ENCODE results near the gene SLAMF7. TPM values are rescaled to one million over a fixed set of nuclear protein-coding genes. Genes with fewer than 3 reads are reported as not detected.

Gene SLAMF7
- polyA plus RNA-seq, 4 donors: 1.8 to 12.2 (median 3.7) TPM

GRCh38 chr1:160767395-160768294 lies 28.6 kb downstream of the SLAMF7 start:
- Histone ChIP-seq H3K27me3 (ENCODE audit: control insufficient read depth in 3 of 3, insufficient read depth in 3 of 3, low read length in 3 of 3) (no peaks in the 10 kb centered on the region), H3K9me3 (ENCODE audit: control insufficient read depth in 2 of 2, insufficient read depth in 1 of 2, low read depth in 1 of 2, low read length in 1 of 2) (no peaks in the 10 kb centered on the region), H3K4me1 (ENCODE audit: control insufficient read depth in 3 of 3, insufficient read depth in 2 of 3, low read depth in 1 of 3, low read length in 2 of 3) (no peaks in the 10 kb centered on the region), H3K4me3 (ENCODE audit: low read depth in 1 of 3, low read length in 3 of 3) (no peak overlapping the region), H3K36me3 (ENCODE audit: control insufficient read depth in 3 of 3, insufficient read depth in 2 of 3, low read depth in 1 of 3, low read length in 3 of 3) (no peaks in the 10 kb centered on the region), H3K27ac (ENCODE audit: low read depth in 1 of 3, low read length in 2 of 3) (peak overlapping the region in 1 of 3 donors; percentile 72)
- DNase-seq: no peak
- WGBS, 3 donors: 59 to 71% (median 70%) methylated on average over 8 of the region's 8 CpGs
- no peak for FAIRE-seq

GRCh38 chr1:160768295-160768657 lies 29.2 kb downstream of the SLAMF7 start:
- Histone ChIP-seq H3K27ac (ENCODE audit: low read depth in 1 of 3, low read length in 2 of 3) (peak overlapping the region in 1 of 3 donors; percentile 72), H3K9me3 (ENCODE audit: control insufficient read depth in 2 of 2, insufficient read depth in 1 of 2, low read depth in 1 of 2, low read length in 1 of 2) (no peaks in the 10 kb centered on the region), H3K36me3 (ENCODE audit: control insufficient read depth in 3 of 3, insufficient read depth in 2 of 3, low read depth in 1 of 3, low read length in 3 of 3) (no peaks in the 10 kb centered on the region), H3K4me1 (ENCODE audit: control insufficient read depth in 3 of 3, insufficient read depth in 2 of 3, low read depth in 1 of 3, low read length in 2 of 3) (no peaks in the 10 kb centered on the region), H3K27me3 (ENCODE audit: control insufficient read depth in 3 of 3, insufficient read depth in 3 of 3, low read length in 3 of 3) (no peaks in the 10 kb centered on the region), H3K4me3 (ENCODE audit: low read depth in 1 of 3, low read length in 3 of 3) (no peak overlapping the region)
- peak; percentile 54 to 79 for DNase-seq
- no peak for FAIRE-seq

GRCh38 chr1:160772331-160772730 lies 33.3 kb downstream of the SLAMF7 start:
- no peaks in the 10 kb centered on the region for H3K27me3 ChIP-seq (ENCODE audit: control insufficient read depth in 3 of 3, insufficient read depth in 3 of 3, low read length in 3 of 3)
- WGBS, 3 donors: 85 to 95% (median 85%) methylated on average over 1 of the region's 1 CpG
- no peaks in the 10 kb centered on the region for H3K4me1 ChIP-seq (ENCODE audit: control insufficient read depth in 3 of 3, insufficient read depth in 2 of 3, low read depth in 1 of 3, low read length in 2 of 3)
- FAIRE-seq: no peak
- no peak overlapping the region for H3K27ac ChIP-seq (ENCODE audit: low read depth in 1 of 3, low read length in 2 of 3)
- DNase-seq: no peak
- H3K36me3 ChIP-seq (ENCODE audit: control insufficient read depth in 3 of 3, insufficient read depth in 2 of 3, low read depth in 1 of 3, low read length in 3 of 3): no peaks in the 10 kb centered on the region
- no peak overlapping the region for H3K4me3 ChIP-seq (ENCODE audit: low read depth in 1 of 3, low read length in 3 of 3)
- no peaks in the 10 kb centered on the region for H3K9me3 ChIP-seq (ENCODE audit: control insufficient read depth in 2 of 2, insufficient read depth in 1 of 2, low read depth in 1 of 2, low read length in 1 of 2)

GRCh38 chr1:160773093-160773492 lies 34.0 kb downstream of the SLAMF7 start:
- DNase-seq (no peak), FAIRE-seq (no peak)
- no peaks in the 10 kb centered on the region for H3K27me3 ChIP-seq (ENCODE audit: control insufficient read depth in 3 of 3, insufficient read depth in 3 of 3, low read length in 3 of 3)
- H3K36me3 ChIP-seq (ENCODE audit: control insufficient read depth in 3 of 3, insufficient read depth in 2 of 3, low read depth in 1 of 3, low read length in 3 of 3): no peaks in the 10 kb centered on the region
- no peak overlapping the region for H3K4me3 ChIP-seq (ENCODE audit: low read depth in 1 of 3, low read length in 3 of 3)
- no peak overlapping the region for H3K27ac ChIP-seq (ENCODE audit: low read depth in 1 of 3, low read length in 2 of 3)
- no peaks in the 10 kb centered on the region for H3K9me3 ChIP-seq (ENCODE audit: control insufficient read depth in 2 of 2, insufficient read depth in 1 of 2, low read depth in 1 of 2, low read length in 1 of 2)
- no peaks in the 10 kb centered on the region for H3K4me1 ChIP-seq (ENCODE audit: control insufficient read depth in 3 of 3, insufficient read depth in 2 of 3, low read depth in 1 of 3, low read length in 2 of 3)
- 74 to 79% (median 75%) methylated on average over 3 of the region's 3 CpGs for whole genome bisulfite sequencing, 3 donors

- no peak overlapping the region for H3K27ac ChIP-seq (ENCODE audit: low read depth in 1 of 3, low read length in 2 of 3)
- H3K36me3 ChIP-seq (ENCODE audit: control insufficient read depth in 3 of 3, insufficient read depth in 2 of 3, low read depth in 1 of 3, low read length in 3 of 3): no peaks in the 10 kb centered on the region
- no peaks in the 10 kb centered on the region for H3K27me3 ChIP-seq (ENCODE audit: control insufficient read depth in 3 of 3, insufficient read depth in 3 of 3, low read length in 3 of 3)
- no peaks in the 10 kb centered on the region for H3K9me3 ChIP-seq (ENCODE audit: control insufficient read depth in 2 of 2, insufficient read depth in 1 of 2, low read depth in 1 of 2, low read length in 1 of 2)
- no peak overlapping the region for H3K4me3 ChIP-seq (ENCODE audit: low read depth in 1 of 3, low read length in 3 of 3)
- H3K4me1 ChIP-seq (ENCODE audit: control insufficient read depth in 3 of 3, insufficient read depth in 2 of 3, low read depth in 1 of 3, low read length in 2 of 3): no peaks in the 10 kb centered on the region
- FAIRE-seq (no peak), DNase-seq (no peak)
- 64 to 88% (median 88%) methylated on average over 2 of the region's 2 CpGs for WGBS, 3 donors
Measured at GRCh38 chr1:160774886-160775719, 36.1 kb downstream of the SLAMF7 start.

- H3K4me1 ChIP-seq (ENCODE audit: control insufficient read depth in 3 of 3, insufficient read depth in 2 of 3, low read depth in 1 of 3, low read length in 2 of 3): peaks cover 0 to 9% (median 3%) of the 10 kb centered on the region in 3 donors
- no peaks in the 10 kb centered on the region for H3K9me3 ChIP-seq (ENCODE audit: control insufficient read depth in 2 of 2, insufficient read depth in 1 of 2, low read depth in 1 of 2, low read length in 1 of 2)
- no peak overlapping the region for H3K27ac ChIP-seq (ENCODE audit: low read depth in 1 of 3, low read length in 2 of 3)
- 92 to 95% (median 92%) methylated on average over 1 of the region's 1 CpG for WGBS, 3 donors
- FAIRE-seq: no peak
- no peak overlapping the region for H3K4me3 ChIP-seq (ENCODE audit: low read depth in 1 of 3, low read length in 3 of 3)
- H3K27me3 ChIP-seq (ENCODE audit: control insufficient read depth in 3 of 3, insufficient read depth in 3 of 3, low read length in 3 of 3): no peaks in the 10 kb centered on the region
- H3K36me3 ChIP-seq (ENCODE audit: control insufficient read depth in 3 of 3, insufficient read depth in 2 of 3, low read depth in 1 of 3, low read length in 3 of 3): no peaks in the 10 kb centered on the region
- no peak for DNase-seq
Measured at GRCh38 chr1:160776178-160776577, 37.1 kb downstream of the SLAMF7 start.

GRCh38 chr1:160777486-160778089 lies 38.5 kb downstream of the SLAMF7 start:
- Histone ChIP-seq H3K4me1 (ENCODE audit: control insufficient read depth in 3 of 3, insufficient read depth in 2 of 3, low read depth in 1 of 3, low read length in 2 of 3) (peaks cover 0 to 19% (median 3%) of the 10 kb centered on the region in 3 donors), H3K36me3 (ENCODE audit: control insufficient read depth in 3 of 3, insufficient read depth in 2 of 3, low read depth in 1 of 3, low read length in 3 of 3) (no peaks in the 10 kb centered on the region), H3K9me3 (ENCODE audit: control insufficient read depth in 2 of 2, insufficient read depth in 1 of 2, low read depth in 1 of 2, low read length in 1 of 2) (no peaks in the 10 kb centered on the region), H3K27ac (ENCODE audit: low read depth in 1 of 3, low read length in 2 of 3) (no peak overlapping the region), H3K4me3 (ENCODE audit: low read depth in 1 of 3, low read length in 3 of 3) (no peak overlapping the region), H3K27me3 (ENCODE audit: control insufficient read depth in 3 of 3, insufficient read depth in 3 of 3, low read length in 3 of 3) (no peaks in the 10 kb centered on the region)
- 51 to 60% (median 54%) methylated on average over 7 of the region's 7 CpGs for WGBS, 3 donors
- DNase-seq (peak; percentile 61 to 68), FAIRE-seq (no peak)

GRCh38 chr1:160778976-160779375 lies 39.9 kb downstream of the SLAMF7 start:
- H3K9me3 ChIP-seq (ENCODE audit: control insufficient read depth in 2 of 2, insufficient read depth in 1 of 2, low read depth in 1 of 2, low read length in 1 of 2): no peaks in the 10 kb centered on the region
- H3K36me3 ChIP-seq (ENCODE audit: control insufficient read depth in 3 of 3, insufficient read depth in 2 of 3, low read depth in 1 of 3, low read length in 3 of 3): no peaks in the 10 kb centered on the region
- no peaks in the 10 kb centered on the region for H3K27me3 ChIP-seq (ENCODE audit: control insufficient read depth in 3 of 3, insufficient read depth in 3 of 3, low read length in 3 of 3)
- no peak for DNase-seq
- peaks cover 0 to 19% (median 3%) of the 10 kb centered on the region in 3 donors for H3K4me1 ChIP-seq (ENCODE audit: control insufficient read depth in 3 of 3, insufficient read depth in 2 of 3, low read depth in 1 of 3, low read length in 2 of 3)
- WGBS, 3 donors: 86 to 88% (median 87%) methylated on average over 6 of the region's 6 CpGs
- no peak overlapping the region for H3K27ac ChIP-seq (ENCODE audit: low read depth in 1 of 3, low read length in 2 of 3)
- no peak for FAIRE-seq
- no peak overlapping the region for H3K4me3 ChIP-seq (ENCODE audit: low read depth in 1 of 3, low read length in 3 of 3)
